Stimulated activated CD8-positive, alpha-beta memory T cell treated with anti-CD3 and anti-CD28 coated beads, Interleukin-12 subunit alpha, Interleukin-12 subunit beta, amount 100 ng/mL, for 24 hours (primary cell): ENCODE measurements around the gene THRB.

Source experiments
- DNase-seq: peaks from one replicate; pipeline ENCODE4 v3.0.0-alpha.2; 2020; ENCODE audit errors: extremely low read depth

Gene THRB

DNA sequence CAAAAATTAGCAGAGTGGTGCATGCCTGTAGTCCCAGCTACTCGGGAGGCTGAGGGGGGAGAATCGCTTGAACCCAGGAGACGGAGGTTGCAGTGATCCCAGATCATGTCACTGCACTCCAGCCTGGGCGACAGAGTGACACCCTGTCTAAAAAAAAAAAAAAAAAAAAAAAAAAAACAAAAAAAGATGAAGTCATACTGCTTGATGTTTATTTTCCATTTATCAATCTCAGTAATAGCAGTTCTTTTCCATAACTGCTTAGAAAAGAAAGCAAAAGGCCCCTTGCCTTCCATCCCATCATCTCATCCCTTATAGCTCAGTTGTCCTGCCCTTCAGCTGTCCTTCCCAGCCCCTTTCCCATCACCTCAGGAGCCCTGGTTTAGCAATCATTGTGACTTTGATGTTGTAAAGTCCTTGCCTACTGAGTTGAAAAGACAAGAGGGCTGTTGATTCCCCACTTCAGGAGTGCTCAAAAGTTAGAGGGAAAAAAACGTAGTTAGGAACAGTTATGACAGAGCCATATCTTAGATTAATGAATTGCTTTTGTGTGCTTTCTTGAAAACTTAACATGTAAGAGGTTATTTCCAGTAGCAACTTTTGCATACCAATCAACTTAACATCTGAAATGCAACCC is 18.0 kb upstream of the THRB start:
- no peak for DNase-seq

DNA sequence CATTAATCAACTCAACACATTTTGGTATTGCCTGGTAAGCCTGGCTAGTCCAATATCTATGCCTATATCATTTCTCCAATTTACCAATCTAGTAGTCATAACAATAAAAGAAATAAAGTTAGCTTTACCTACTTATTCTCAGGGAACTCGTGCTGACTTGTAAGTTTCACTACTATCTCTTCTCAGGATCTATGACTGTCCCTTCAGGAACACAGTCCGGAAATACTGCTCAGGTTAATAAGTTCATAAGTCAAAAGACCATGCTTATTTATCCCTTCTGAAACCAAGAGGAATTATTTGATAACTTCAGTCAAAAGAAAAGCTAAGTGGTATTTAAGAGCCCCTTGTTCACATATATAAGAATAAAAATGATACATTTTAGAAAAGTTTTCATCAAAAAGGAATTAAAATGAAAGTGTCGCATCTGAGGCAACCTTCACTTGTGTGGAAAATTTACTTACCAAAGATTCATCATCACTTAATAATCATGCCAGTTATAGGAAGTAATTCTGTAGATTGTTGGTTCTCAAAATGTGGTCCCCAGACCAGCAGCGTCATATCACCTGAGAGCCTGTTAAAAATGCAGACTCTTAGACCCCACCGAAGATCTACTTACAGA is 15.5 kb upstream of the THRB start:
- DNase-seq, result no peak

DNA sequence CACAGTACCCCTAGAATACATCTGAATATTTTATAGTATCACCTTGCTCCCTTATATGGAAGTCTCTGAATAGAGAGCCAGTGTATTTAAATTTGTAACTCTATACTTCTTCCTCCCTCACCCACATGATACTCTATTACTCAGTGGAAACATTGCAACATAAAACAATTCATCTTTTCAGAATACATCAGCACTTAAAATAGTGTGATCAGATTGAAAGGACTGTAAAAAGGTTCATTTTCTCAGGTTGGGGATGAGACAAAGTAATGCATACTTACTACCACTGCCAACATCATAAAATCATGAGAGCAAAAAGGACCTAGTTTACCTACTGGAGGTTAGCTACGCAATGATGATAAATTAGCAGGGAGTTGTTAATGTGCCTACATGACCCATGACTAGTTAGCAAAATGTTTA is 13.8 kb upstream of the THRB start:
- no peak for DNase-seq

DNA sequence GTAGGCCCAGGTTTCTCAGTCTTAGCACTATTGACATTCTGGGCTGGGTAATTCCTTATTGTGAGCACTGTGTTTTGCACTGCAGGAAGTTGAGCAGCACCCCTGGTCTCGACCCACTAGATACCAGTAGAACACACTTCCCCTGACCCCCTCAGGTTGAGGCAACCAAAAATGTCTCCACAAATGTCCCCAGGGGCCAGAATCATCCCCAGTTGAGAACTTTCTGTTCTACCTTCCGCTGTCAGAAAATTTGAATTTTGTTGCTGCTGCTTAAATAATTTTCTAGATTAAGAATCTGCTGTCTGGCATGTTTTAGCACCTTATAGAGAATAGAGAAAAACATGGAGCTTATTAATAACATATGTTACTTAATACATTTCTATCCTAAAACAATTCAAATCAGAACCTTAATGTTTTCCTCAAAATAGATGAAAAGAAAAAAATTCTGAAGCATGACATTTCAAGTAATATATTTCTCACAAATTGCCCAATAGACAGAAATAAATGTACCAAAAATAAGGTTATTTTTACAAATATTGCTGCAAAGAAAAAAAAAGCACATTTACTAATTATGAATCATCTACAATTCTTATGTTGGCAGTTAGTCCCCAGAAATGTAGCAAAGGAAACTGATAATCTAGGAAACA is 13.2 kb upstream of the THRB start:
- no peak for DNase-seq

DNA sequence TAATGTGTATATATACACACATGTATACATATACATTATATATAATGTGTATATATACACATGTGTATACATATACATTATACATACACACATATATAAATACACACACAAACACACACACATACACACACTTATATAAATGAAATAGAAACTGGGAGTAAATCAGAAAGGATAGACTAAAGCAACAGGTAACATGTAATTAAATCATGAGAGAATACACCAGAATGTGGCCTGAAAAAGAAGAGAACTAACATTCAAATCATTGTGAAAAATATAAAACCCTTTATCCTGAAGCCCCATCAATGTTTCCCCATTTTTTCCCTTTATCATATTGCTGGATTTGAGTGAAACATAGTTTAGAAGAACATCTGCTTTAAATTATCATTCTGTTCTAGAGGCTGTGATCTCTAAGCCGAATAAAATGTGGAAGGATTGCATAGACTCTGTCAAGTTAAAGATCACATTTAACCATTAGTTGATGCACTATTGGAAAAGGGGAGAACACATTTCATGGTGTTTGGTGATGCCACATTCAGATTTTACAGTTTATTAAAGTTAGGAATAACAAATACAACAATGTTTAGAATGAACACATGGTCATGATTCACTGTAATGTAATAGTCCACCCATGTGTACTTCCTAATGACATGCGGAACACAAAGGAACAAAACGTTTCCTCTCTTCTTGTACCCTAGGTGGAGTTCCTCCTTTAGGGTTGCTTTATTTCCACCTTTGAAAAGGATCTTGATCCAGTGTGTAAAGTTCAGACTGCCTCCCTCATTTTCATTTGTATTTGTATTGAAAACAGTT is 12.5 kb upstream of the THRB start:
- no peak for DNase-seq

DNA sequence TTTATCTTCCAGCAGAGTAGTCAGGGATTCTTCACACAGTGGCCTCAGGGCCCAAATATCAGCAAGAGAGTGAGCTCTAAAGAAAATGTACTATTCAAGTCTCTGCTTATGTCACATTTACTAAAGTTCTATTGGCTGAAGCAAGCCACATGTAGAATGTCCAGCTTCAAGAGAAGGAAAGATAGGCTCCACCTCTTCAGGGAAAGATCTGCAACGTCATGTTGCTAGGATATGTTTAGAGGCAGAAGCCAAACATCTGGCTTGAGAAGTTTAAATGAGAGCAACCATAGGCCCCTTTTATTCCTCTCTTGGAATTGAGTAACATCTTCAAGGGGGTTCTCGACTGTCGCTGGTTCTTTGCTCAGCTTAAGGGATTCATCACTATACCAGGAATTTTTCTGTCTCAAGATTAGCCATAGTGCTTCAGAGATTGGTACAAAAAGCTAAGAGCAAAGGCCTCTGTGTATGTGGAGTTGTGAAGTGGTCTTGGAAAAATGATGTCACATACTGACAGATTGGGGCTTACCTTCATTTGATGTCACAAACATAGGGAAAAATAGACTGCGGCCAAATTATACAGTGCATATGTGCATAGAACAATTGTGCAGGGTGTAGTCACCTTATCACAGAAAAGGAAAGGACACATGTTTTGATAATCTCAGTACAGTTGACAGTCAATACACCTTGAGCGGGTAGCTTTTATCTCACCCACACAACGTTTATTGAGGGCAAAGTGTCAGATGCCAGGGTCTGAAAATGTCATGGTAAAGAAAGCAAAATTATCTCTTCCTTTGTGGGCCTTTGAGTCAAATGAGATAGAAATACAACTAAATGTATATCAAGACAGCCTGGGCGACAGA is 11.3 kb upstream of the THRB start:
- DNase-seq, result no peak

DNA sequence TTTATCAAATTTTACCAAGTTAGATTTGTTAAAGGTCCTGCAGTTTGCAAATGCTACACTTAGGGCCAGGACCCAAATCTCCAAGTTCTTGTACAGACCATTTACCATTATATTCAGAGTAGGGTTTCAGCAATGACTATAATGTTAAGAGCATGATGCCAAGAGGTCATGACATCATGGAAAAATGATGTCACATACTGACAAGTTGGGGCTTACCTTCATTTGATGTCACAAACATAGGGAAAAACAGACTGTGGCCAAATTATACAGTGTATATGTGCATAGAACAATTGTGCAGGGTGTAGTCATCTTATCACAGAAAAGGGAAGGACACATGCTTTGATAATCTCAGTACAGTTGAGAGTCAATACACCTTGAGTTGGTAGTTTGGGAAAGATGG is 10.1 kb upstream of the THRB start:
- no peak for DNase-seq

DNA sequence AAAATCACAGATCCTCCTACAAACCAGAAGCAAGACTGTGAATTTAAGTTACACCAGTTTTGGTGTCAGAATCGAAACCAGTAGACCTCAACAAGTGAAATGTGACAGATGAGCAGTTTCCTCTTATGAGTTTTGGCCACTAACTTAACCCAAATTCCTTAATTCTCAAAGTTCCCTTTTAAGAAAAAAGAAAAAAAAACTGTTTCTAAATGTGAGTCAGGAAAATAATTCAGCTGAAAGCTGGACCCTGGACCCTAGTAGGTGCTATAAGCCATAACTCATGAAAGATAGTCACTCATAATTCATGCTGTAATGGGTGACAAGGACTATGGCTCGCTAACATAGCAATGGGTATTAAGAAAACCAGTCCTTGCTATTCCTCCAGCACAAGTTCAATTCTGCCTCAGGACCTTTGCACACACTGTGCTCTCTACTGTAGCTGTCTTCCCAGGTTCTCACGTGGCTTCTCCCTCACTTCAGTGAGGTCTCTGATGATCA is 9.0 kb upstream of the THRB start:
- no peak for DNase-seq

DNA sequence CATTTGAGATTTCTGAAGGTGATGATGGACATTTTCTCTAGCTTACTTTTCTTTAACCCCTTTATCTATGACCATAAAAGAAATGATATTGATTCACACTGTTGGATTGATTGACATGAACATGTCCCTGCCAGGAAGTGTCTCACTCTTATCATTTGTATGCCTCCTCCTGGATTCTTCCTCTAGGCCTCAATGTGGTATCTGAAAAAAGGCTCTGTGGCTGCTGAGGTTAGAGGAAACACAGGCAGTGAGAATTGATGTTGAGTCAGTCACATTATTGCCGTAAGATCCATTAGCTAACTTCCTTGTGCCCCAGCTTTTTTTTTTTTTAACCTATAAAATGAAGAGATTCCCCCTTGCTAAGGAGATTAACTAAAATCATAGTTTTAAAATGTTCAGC is 8.0 kb upstream of the THRB start:
- DNase-seq, result no peak

DNA sequence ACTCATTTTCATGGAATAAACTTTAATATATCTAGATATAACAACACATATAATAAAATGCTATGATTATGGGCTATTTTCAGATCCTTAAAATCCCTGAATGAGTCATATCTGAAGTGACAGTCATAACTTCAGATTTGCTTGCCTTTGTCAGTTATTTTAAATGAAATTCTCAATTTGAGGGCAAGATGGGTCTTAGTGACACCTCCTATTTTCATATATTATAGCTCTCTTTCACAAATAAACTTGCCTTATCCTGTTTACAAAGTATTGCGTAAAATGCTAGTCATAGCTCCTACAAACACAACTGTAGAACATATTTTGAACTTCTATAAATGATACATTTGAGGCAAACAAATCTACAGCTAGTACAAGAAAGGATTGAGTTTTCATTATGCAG is 6.2 kb upstream of the THRB start:
- DNase-seq, result no peak

DNA sequence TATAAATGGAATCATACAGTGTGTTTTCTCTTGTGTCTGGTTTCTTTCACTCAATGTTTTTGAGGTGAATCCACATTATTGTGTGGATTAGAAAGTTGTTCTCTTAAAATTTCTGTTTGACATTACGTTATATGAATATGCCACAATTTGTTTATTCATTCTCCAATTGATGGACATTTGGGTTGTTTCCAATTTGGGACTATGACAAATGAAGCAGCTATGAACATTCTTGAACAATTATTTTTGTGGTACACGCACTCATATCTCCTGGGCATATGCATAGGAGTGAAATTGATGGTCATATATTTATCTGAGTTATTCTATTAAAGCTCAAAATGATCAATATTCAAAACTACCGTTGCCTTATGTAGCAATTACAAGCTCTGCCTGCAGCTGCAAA is 5.3 kb upstream of the THRB start:
- no peak for DNase-seq

DNA sequence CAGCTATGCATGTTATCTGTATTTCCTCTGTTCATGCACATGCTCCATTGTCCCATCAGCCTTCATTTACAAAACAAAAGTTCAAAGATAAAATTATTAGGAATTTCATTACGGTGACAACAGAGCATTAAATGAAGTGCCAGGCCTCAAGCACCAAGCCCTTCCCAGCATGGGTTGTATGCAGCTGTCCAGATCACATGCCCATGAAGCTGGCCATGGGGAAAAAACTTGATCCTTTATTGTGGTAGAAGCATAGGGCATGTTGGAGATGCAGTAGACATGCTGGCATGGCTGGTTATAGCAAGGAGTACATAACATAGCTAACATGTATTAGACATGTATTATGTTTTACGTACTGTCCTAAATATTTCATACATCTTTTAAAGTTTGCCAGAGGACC is 4.1 kb upstream of the THRB start:
- no peak for DNase-seq

DNA sequence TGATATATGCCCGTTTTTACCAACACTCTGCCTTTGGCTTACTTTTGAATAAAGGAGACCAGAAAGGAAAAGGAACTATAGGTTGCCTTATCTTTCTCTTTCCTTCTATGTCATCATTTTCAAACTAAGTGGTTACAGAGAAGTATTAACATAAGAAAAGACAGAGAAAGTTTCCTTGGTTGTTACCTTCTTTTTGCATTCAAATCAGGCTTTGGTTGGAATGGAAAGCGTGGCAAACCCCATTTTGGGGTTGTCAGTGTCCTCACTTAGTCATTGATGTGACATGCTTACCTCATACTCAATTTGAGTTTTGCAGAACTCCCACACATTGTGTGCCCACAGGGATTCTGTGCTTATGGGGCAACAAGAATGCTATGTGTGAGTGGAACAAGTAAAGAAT is 3.7 kb upstream of the THRB start:
- DNase-seq, result no peak

DNA sequence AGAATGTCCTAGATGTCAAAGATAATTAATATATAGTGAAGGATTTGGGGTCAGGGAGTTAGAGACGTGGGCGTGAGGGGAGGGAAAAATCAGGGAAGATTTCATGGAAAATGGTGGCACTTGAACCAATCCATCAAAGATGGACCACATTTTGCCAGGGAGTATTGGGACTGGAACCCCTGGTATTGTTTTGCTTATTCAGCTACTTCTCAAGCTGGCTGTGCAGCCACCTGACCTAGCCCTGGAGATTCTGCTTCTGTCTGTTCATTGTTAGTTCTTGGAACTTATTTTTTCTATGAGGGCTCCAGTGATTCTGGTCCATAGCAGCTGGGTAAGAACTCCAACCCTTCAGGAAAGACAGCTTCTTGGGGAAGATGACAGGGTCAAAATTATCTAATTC is 3.3 kb upstream of the THRB start:
- no peak for DNase-seq

DNA sequence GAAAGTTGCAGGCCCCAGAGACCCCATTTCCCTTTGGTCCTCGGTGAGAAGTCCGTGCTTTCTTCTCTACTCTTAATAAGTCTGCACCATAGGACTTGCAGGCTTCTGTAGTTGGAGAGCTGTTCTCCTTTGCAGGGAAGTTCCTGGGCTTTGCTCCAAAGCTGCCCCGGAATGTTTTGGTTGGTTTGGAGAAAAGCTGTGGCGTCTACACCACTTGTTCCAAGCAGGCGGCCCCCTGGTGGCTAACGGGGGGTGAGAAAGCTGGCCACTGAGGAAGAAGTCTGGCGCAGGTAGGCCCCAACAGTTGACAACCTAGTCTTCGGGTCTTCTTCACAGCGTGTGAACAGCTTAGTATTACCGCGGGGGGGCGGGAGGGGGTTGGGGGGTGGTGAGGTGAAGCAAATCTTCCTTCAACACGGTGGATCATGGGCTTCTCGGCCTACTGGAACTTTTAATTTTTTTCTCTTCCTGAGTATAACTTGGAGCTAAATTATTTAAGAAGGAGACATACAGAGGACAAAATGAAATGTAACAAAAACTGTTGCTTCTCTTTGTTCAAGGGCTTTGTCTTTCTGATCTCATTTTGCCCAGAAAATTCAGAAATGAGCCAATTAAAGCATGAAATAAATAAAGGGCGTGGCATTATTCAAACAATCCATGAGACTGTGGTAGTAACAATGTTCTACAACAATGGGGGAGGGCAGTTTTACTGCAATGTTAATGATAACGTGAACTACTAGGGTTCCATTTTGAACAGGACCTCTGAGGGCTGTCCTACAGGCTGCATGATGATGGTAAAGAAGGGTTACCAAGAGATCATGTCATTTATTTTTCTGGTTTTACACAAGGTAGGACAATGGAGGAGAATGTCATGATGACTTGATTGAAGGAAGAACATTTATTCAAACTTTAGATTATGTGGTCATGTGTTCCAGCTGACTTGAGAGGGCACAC is 2.2 kb upstream of the THRB start:
- DNase-seq, result no peak

DNA sequence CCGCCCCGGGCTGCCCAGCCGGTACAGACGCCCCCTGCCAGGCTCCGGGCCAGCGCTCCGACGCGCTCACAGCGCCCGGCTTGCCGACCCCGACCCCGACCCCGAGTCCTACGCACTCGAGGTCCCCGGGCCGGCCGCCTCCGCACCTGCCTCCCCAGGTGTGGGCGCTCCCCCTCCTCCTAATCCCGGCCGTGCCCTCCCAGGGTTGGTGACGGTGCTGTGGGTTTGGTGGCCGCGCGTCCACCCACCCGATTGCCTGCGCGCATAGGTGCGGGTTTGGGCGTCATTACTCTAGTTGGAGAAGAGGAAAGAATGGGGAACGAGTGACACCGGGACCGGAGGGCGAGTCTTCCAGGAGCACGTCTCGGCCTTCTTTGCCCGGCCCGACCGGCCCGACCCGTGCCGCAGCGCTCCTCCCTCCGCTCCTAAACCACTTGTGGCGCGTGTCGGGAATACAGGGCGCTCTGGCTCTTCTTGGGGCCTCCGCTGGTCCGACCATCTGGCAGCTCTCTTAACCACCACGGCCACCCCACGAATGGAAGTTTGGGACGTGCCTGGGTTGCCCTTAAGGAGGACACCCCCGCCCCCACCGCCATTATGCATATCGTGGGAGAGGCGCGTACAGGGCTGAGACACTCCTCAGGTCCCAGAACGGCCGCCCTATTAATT is 810 bp upstream of the THRB start:
- no peak for DNase-seq

DNA sequence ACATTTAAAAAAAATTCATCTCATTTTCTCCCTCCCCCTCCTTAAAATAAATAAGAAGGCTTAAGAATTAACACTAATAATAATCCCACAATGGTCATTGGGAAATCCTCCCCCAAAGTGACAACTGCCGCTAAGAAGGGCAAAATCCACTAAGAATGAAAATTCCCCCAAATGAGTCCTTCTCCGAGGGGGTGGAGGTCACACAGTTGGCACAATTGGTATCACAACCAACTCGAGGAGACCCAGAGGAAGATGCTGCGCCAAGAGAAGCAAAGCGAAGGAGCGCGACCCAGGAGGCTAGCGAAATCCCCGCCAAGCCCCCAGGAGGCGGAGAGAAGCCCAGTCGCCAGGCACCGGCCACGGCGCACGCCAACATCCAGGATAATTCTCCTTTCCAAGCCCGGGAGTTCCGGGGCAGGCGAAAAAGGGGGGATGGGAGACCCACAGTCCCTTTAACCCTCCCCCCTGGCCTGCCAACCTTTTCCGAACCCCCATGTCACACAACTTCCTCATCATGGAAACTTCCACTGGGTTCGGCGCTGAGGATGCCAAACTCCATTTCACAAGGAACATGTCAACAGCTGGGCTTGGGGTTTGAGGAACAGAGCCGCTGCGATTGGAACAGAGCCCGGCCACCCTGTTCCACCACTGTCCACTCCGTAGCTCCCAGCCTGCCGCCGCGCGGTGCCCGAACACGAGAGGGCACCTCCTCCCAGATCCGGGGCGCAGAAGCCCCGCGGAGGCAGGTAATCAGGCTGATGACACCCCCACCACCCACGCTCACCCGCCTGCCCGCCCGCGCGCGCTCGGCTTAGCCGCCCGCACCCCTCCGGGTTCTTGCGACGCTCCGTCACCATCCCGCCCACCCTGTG is 668 bp downstream of the THRB start:
- no peak for DNase-seq

DNA sequence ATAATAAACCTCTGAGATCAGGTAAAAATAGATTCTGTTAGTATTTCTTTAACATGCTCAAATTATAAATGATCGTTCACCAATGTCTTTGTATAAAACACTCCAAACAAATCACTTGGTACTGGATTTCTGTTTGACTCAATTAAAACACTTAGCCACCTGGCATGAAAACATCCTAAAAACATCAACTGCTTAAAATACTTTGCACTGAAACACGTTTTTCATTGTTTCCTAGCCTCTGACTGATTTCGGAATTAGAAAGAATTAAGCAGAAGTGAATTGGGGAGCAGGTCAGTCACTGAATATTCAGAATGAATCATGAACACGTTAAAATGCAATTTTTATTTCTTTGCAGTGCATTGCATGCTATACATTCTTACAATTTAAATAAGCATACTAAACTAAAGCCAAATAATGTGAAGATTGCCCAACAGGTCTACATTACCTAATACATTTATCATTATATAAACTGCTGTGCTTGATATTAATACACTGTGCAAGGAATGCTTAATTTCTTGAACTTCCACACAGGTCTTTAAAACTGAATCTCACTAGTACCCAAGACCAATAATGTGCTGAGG is 1.6 kb downstream of the THRB start:
- DNase-seq, result no peak

DNA sequence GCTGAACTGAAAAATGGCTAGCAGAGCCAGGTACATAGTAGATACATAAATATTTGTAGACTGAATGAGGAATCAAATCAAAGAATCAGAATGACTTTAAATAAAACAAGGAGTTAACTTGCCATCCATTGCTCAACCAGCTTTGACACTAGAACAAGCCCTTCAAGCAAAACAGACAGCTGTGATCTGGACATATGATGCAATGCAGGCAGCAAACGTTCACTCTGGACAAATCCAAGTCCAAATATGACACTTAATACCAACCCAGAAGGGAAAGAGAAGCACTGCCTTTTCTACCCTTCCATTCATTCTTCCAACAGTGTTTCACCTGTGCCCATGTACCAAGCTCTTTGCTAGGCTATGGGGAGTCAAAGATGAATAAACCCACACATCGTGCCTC is 4.5 kb downstream of the THRB start:
- no peak for DNase-seq
